Hematopoietic multipotent progenitor cell treated with erythropoietin and hydrocortisone succinate and interleukin-3 and kit ligand, for 6 days (in vitro differentiated cells): ENCODE results near the gene FAM76A.
"Not testable (repeated sequence)": the region's sequence is repeated elsewhere in the genome, so short reads cannot be mapped to it uniquely, and the experiment has no call there.

ENCODE experiments used
- DNase-seq: peaks from one replicate; pipeline ENCODE4 v3.0.0-alpha.2; 2015

FAM76A gene

DNA sequence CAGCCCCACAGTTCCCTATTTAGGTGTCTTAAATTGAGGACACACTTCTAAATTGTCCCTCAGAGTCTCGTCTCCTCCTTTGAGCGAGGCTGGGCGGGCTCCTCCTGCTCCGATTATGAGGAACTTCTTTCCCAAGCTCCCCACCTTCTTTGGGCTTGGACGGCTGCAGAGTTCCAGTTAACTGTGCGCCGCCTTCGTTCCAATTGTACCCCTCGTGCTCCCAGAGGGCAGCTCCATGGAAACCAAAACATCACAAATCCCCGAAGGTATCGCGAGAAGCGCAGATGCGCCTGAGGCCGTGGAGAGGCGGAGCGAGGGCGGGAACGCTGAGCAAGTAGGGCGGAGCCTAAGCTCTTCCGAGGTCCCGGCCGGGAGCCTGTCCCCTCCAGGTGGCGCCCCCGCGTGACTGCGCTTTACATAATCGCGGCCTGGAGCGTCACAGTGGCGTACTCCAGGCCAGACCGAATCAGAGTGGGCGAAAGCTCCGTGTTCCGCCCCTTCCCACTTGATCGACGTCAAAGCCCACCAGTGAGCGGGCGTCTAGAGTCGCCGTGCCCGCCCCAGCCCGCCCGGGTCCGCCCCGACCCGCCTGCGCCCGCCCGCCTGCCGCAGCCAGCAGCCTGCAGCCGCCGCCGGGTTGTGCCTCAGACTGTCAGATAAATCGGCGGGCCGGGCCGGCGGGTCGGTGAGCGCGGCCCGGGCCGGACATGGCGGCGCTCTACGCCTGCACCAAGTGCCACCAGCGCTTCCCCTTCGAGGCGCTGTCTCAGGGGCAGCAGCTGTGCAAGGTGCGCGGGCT lies at the start of gene FAM76A:
TSS of gene FAM76A (plus strand) at position 588 of the 799 bp plus-strand sequence. CDS start at position 708, 120 bp downstream.
- peak; percentile 100 for DNase-seq

GRCh38 chr1:27676410-27676809 lies 49.4 kb upstream of the FAM76A start:
- no peak for DNase-seq

DNA sequence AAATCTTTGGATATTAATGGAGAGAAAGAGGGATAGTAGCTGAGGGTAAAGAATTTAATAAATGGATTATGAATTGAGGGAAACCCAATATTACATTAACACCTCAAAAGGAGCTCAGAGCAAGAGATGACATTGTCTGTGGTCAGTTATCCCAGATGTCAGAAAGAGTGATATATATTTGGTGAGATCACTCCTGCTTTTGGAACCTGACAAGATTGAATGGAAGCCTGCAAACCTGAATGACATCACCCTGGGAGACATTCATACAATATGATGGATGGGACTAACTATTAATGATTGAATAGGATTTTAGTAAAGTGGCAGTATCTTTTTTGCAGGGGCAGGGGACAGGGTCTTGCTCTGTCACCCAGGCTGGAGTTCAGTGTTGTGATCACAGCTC lies 47.0 kb upstream of the FAM76A start:
- DNase-seq = no peak

DNA sequence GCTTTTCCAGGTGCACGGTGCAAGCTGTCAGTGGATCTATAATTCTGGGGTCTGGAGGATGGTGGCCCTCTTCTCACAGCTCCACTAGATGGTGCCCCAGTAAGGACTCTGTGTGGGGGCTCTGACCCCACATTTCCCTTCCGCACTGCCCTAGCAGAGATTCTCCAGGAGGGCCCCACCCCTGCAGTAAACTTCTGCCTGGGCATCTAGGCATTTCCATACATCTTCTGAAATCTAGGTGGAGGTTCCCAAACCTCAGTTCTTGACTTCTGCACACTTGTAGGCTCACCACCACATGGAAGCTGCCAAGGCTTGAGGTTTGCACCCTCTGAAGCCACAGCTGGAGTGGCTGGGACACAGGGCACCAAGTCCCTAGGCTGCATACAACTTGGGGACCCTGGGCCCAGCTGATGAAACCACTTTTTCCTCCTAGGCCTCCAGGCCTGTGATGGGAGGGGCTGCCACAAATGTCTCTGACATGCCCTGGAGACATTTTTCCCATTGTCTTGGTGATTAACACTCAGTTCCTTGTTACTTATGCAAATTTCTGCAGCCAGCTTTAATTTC lies 45.5 kb upstream of the FAM76A start:
- DNase-seq = not testable (repeated sequence)

DNA sequence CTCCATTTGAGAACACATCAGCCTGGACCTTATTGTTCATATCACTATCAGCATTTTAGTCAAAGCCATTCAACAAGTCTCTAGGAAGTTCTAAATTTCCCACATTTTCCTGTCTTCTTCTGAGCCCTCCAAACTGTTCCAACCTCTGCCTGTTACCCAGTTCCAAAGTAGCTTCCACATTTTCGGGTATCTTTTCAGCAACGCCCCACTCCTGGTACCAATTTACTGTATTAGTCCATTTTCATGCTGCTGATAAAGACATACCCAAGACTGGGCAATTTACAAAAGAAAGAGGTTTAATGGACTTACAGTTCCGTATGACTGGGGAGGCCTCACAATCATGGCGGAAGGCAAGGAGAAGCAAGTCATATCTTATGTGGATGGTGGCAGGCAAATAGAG lies 44.2 kb upstream of the FAM76A start:
- DNase-seq = not testable (repeated sequence)

DNA sequence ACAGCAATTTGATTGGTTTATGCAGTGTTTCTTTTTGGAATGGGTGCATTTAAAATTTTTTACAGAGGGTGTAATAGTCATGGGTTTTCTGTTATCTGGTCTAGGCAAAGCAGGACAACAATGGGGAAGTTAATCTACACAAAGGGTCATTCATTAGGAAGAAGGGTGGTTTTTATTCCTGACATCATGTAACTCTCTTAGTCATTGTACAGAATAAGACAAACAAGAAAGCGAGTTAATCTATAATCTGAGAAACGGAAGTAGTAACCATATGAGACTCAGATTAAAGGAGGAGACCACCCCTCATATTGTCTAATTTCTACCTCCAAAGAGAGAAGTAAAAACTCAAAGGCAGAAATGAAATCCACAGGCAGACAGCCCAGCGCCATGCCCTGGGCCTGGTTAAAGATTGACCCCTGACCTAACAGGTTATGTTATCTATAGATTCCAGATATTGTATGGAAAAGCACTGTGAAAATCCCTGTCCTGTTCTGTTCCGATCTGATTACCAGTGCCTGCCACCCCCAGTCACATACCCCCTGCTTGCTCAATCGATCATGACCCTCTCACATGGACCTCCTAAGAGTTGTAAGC lies 43.3 kb upstream of the FAM76A start:
- no peak for DNase-seq

DNA sequence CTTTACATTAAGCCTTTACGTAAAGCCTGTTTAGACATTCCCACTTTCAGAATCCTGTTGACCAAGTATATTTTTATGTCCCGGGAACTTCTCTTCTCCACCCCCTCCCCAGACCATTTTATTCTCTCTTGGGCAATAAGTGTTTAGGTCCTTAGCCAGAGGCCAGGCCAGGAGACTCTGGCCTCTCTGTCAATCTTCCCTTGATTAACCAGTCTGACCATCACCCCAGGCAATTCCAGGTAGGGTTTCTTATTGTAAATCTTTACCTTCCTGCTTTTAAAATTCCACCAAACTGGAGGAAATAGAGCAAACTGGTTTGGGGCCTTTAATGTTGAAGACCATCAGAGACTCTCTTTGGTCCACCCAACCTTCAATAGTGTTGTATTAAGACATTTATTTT lies 41.6 kb upstream of the FAM76A start:
- DNase-seq = no peak

DNA sequence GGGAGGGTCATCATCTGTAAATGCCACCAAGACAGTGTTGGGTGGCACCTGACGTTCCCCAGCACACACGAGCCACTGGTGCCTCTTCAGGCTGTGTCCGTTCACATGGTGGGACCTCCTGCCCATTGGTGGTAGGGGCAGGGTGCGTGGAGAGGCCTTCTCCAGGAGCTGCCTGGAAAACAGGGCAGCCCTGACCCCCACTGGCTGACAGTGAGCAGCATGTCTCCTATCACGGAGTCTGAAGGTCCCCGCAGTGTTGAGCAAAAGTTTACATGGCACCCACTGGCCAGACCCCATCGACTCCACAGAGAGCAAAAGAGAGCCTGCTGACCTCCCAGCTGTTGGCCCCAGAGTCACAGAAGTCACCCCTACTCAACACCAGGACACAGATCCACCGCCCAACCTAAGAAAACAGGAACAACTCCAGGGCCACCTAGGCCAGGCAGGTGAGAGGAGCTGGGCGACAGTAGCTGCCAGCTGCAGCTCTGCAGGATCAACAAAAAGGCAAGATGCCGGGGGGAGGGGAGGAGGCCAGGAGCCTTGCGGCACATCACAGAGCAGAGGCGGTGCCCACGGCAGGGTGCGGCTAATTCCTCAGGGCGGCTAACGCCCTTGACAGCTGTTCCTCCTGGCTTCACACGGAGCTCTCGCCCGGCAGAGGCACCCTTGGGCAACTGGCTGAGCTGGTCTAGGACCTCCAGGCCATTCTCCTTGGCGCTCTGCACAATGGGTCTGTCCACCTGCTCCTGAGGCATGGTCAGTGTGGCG lies 39.4 kb upstream of the FAM76A start:
- DNase-seq = peak; percentile 32

- no peak for DNase-seq
Observed at GRCh38 chr1:27687906-27688305, 37.9 kb upstream of the FAM76A start.

GRCh38 chr1:27689423-27690173 lies 36.2 kb upstream of the FAM76A start:
- no peak for DNase-seq

DNA sequence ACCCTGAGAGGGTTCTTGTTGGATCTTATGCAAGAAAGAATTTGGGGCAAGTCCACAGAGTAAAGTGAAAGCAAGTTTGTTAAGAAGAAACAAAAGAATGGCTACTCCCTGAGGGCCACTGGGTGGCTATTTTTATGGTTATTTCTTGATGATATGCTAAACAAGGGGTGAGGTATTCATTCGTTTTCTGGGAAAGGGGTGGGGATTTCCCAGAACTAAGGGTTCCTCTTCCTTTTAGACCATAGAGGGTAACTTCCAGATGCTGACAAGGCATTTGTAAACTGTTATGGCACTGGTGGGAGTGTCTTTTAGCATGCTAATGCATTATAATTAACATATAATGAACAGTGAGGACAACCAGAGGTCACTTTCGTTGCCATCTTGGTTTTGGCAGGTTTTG lies 35.6 kb upstream of the FAM76A start:
- DNase-seq = no peak

DNA sequence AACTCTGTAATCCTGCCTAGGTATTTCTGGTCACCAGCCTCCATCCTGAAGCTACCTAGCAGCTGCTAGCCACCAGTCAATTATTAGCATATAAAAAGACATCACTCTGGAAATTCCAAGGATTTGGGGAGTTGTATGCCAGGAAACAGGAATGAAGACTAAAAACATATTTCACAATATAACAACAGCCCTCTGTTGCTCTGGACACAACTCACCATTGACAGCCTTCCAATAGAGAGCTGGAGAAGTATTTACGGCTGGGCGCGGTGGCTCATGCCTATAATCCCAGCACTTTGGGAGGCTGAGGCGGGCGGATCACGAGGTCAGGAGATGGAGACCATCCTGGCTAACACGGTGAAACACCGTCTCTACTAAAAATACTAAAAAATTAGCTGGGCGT lies 28.9 kb upstream of the FAM76A start:
- not testable (repeated sequence) for DNase-seq

DNA sequence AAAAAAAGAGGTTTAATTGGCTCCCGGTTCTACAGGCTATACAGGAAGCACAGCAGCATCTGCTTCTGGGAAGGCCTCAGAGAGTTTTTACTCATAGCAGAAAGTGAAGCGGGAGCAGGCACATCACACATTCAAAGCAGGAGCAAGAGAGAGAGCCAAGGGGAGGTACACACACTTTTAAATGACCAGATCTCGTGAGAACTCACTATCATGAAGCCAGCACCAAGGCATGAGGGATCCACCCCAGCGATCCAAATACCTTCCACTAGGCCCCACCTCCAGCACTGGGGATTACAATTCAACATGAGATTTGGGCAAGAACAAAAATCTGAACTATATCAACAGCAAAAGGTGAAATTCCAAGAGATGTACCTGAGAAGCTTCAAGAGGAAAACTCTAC lies 20.8 kb upstream of the FAM76A start:
- no peak for DNase-seq

- no peak for DNase-seq
Observed at GRCh38 chr1:27705545-27705944, 20.2 kb upstream of the FAM76A start.

DNA sequence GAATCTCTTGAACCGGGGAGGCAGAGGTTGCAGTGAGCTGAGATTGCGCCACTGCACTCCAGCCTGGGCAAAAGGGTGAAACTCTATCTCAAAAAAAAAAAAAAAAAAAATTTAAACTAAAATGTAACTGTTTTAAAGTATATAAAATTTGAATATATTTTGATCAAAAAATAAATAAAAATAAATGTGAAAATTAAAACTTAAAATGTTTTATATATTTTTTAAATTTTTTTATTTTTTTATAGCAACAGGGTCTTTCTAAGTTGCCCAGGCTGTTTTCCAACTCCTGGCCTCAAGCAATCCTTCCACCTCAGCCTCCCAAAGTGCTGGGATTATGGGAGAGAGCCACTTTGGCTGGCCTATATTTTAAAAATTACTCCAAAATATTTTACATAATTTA lies 15.2 kb upstream of the FAM76A start:
- DNase-seq = no peak

DNA sequence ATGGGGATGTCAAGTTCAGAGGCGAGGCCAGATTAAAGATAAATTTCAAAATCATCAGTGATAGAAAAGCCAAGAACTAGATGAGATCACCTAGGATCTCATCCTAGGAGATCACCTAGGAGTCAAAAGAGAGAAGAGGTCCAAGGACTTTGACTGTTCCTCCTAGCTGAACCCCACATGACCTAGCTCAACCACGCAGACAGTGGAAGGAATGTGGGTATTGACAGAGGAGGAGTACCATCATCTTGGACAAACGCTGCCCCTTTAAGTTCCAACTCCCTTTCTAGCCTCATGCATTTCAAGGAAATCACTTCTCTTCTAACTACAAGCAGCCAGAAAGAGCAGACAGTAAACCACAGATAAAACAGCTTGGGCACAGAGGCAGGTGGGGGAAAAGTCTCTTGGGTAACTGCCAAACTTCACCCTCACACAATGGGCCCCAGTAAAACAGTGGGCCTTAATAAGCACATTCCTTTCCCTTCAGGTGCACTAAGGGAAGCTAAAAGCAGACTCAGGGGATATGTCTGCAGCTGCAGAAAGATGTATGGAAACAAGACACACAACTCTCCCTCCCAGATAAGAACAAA lies 12.5 kb upstream of the FAM76A start:
- peak; percentile 47 for DNase-seq

- DNase-seq = peak; percentile 22
Observed at GRCh38 chr1:27713869-27714513, 11.8 kb upstream of the FAM76A start.

GRCh38 chr1:27716262-27716895 lies 9.4 kb upstream of the FAM76A start:
- no peak for DNase-seq

DNA sequence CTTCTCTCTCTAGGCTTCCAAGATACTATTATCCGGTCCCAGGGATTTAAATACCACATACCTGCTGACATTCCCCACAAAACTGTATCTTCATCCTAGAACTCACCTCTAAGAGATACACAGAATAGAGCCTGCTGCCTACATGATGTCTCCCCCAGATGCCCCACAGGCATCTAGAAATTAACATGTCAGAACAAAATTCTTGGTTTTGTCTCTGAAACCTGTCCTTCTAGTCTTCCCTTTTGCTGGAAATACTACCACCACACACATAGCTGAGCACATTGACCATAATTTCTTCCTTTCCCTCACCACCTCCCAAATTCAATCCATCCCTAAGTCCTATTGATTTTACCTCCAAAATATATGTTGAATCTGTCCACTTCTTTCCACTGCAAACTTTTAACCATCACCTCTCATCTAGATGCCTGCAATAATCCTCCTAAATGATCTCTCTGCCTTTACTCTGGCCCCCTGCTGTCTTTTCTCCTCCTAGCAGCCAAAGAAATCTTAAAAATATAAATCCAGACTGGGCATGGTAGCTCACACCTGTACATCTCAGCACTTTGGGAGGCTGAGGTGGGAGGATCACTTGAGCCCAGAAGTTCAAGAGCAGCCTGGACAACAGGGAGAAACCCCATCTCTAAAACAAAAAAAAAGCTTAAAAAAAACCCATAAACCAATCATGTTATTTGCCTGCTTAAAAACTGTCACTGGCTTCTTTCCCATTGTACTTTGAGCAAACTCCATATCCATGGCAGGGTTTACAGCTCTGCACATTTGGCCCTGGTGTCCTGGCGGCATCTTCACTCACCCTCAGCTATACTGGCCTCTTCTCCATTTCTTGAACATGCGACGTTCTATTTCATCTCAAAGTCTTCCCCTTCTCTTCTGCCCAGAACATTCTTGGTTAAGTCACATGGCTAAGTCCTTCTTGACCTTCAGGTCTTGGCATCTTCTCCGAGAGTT lies 6.2 kb upstream of the FAM76A start:
- DNase-seq = peak; percentile 51

DNA sequence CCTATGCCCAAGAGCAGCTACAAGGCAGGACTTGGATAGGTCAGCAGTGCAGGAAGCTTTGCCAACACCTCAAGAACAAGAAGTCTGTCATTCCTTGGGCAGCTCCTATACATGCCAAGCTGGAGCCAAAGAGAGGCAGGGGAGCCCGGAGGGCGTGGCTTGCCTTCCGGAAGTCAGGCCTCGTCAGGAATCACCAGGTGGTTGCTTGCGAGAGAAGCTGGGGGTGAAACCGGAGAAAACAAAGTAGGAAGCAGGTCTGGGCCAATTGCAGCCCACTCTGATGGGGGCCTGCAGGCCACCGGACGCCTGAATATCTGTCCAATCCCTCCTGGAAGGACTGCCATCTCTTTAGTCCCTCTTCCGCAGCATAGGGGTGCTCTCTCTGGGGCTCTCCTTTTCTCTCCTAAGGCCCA lies 794 bp upstream of the FAM76A start:
- no peak for DNase-seq
